ENCODE data around the gene SLC7A10.

The SLC7A10 gene

GRCh38 chr19:33225458-33225926 is at the start of gene SLC7A10:
SLC7A10 (minus strand) TSS chr19:33225850; CDS start chr19:33225703, 147 bp downstream.
- DNase-seq = no peak

- DNase-seq = no peak
These were observed 49.3 kb upstream of the SLC7A10 start for GRCh38 chr19:33274663-33275558.

DNA sequence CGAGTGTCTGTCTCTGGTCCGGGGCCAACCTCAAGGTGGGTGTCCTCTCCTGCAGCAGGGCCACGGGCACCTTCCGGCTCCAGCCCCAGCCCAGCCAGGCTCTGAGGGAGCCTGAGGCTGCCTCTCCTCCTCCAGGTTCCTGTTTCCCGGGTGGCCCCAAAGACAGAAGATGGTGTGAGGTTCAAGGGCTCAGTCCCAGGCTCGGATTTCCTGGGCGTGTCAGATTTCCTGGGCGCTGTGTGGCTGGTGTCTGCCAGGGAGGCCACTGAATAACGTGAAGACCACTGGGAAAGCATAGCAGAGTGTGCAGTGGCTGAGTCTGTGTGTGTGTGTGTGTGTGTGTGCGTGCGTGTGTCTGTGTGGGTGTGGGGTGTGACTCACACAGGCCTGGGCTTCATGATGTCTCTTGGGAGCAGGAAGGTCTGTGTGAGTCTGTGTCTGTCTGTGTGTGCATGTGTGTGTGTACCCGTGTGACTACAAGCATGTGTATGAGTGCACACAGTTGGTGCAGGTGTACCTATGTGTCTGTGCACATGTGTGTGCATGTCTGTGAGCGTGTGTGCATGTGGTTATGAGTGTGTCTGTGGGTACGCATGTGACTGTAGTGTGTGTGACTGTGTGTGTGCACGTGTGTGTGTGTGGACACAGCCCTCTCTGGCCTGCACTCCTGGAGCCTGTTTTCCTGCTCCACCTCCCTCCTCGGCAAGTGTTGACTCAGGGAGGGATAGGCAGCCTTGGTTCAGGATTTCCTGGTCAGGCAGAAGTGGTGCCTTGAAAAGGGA is 48.4 kb upstream of the SLC7A10 start:
- no peak for DNase-seq

GRCh38 chr19:33273065-33273736 is 47.6 kb upstream of the SLC7A10 start:
- DNase-seq = no peak

GRCh38 chr19:33271246-33272021 is 45.8 kb upstream of the SLC7A10 start:
- no peak for DNase-seq

- no peak for DNase-seq
These were observed 45.1 kb upstream of the SLC7A10 start for GRCh38 chr19:33270769-33271168.

DNA sequence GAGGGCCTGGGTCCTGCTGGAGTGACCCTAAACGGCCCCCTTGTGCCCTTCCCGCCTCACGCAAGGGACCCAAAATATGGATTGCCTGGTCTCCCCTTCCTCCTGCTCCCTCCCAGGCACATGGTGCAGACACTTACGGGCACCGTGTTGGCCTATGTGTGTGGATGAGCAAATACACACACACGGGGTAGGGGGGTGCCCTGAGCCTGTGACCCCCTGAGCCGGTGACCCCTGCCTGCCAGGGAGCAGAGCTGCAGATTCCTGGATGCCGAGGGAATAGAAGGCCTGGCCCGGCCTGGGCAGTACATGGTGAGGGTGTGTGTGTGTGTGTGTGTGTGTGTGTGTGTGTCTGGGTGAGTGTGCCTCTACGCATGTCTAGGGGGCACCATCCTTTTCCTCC is 43.4 kb upstream of the SLC7A10 start:
- DNase-seq = no peak

DNA sequence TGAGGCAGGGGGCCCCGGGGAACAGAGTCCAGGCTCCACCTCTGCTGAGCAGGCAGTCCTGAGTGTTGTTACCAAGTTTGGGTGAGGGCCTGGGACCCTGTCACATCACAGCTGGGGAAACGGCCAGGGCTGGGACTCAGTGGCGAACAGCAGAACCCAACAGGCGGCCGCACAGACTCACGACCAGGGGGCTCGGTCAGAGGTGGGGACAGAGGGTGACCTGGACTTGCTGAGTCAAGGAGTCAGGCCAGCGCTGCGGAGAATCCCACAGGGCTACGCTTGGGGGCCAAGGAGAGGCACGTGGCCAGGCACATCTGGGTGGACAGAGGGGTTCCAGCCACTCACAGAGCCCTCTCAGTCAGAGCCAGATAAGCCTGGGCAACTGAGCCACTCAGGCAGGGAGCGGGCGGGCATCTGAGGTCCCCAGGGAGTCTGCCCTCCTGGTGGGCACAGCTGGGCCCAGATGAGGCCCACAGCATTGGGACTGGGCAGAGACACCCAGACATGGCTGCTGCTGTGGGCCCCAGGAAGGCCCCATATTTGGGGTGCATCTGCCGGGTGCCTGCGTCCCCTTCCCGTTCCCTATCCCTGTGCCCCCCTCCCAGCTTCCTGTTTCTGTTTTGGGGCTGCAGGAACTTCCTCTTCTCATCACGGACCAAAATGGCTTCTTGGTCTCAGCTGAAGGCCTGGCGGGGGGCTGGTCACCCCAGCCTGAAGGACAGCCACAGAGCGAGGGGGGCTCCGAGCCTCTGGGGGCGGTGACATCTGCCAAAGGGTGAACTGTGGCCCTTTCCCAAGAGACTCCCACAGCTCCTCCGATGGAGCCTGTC is 42.7 kb upstream of the SLC7A10 start:
- no peak for DNase-seq

DNA sequence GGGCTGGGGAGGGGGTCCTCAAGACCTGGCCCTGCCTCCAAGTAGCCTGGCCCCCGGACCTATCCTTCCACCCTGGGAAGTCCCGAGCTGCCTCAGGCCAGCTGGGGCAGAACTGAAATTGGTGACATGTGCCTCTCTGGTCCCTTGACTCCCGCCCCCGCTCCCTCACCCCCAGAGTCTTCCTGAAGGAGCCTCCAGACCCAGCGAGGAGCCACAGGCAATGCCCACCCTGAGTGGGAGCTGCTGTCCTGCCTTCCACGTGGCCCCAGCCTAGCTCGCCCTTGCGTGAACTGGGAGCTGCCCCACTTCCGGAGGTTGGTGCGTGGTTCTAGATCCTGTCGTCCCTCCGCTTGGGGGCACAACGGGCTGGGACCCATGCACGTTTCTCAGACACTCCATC is 42.1 kb upstream of the SLC7A10 start:
- no peak for DNase-seq

GRCh38 chr19:33266974-33267484 is 41.4 kb upstream of the SLC7A10 start:
- DNase-seq = no peak

GRCh38 chr19:33264881-33265445 is 39.3 kb upstream of the SLC7A10 start:
- no peak for DNase-seq

DNA sequence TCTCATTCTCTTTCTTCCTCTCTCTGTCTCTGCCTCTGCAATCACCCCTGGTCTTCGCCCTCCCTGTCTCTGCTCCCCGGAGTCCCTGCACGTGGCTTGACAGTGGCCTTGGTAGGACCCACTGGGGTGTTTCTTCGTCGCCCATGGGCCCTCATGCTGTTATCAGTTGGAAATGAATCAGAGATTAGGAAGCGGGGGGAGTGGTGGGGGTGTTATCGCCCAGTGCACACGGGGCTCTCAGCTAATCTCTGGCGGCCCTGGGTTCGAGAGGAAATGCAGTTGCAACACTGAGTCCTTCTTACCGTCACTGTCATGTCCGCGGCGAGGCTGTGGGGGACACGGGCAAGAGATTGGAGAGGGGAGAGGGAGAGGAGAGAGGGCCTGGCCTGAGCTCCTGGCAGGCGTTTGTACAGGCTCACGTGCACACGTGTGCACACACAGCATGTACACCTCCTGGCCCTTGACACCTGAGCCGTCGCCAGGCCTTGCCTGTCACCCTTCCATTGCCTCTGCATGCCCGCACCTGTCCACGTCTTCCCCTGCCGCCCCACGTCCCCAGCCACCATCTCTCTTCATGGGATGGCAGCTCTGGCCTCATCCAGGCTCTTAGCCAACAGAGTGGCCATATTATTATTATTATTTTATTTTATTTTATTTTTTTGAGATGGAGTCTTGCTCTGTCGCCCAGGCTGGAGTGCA is 37.8 kb upstream of the SLC7A10 start:
- no peak for DNase-seq

- no peak for DNase-seq
These were observed 36.0 kb upstream of the SLC7A10 start for GRCh38 chr19:33261511-33262189.

- no peak for DNase-seq
These were observed 35.2 kb upstream of the SLC7A10 start for GRCh38 chr19:33260628-33261418.

DNA sequence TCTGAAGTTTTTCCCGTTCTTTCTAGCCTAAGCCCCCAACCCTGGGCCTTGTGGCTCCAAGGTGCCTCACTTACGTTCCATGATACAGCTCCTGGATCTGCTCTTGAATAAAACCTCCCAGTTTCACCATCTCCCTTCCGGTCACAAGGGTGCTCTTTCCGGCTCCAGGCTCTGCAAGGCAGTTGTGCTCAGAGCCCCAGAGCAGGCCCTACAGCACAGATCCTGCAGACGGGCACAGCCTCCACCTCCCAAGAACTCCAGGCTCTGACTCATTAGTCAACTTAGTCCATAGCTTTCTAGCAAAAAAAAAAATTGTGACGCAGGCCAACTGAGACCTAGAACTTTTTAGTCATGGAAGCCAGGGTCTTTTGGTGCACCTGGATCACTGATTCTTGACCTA is 33.9 kb upstream of the SLC7A10 start:
- DNase-seq = no peak

GRCh38 chr19:33257828-33258227 is 32.2 kb upstream of the SLC7A10 start:
- no peak for DNase-seq

- no peak for DNase-seq
These were observed 30.6 kb upstream of the SLC7A10 start for GRCh38 chr19:33256261-33256660.

- no peak for DNase-seq
These were observed 30.1 kb upstream of the SLC7A10 start for GRCh38 chr19:33255781-33256180.

Data from NCI-H446 treated with DMSO at 0.1 percent for 48 hours (cell line).